ENCODE results near the gene CFAP74.

The CFAP74 gene

DNA sequence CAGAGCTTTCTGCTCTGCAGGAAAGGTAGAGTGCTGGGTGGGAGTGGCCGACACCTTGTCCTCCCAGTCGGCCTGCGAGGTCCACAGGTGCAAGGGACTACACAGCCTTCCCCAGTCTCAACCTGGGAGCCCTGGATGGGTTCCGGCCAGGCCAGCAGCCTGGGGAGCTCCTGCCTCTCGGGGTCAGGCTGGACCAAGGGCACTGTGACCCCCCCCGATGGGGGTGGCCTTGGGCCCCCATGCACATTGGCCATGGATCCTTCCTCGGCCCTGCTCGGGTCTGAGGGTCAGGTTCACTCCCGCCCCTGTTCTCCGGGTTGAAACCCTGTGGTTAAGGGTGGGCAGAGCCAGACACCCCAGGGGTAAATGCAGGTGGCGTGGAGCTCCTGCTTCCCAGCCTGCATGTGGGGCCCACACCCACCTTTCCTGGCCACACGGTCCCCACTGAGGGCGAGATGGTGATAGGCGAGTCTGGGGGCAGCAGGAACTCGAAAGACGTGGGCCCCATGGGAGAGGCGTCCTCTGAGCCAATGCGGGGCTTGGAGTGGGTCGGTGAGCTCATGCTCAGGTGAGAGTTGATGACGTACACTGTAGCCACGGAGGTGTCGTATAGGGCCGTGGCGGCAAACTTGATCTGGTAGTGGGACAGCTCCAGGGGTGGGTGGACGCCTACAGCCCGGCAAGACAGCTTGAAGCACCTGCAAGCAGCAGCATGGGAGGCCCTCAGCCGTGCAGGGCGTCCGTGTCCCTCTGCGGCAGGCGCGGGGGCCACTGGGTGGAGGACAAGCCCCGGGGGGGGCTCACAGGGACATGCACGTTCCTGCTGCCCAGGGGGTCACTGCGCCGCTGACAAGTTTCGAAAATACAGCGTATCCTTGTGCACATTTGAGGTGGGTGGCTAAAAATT is 73.7 kb downstream of the CFAP74 start:
- DNase-seq (ENCODE audit: low read depth in 2 of 2): no peak

DNA sequence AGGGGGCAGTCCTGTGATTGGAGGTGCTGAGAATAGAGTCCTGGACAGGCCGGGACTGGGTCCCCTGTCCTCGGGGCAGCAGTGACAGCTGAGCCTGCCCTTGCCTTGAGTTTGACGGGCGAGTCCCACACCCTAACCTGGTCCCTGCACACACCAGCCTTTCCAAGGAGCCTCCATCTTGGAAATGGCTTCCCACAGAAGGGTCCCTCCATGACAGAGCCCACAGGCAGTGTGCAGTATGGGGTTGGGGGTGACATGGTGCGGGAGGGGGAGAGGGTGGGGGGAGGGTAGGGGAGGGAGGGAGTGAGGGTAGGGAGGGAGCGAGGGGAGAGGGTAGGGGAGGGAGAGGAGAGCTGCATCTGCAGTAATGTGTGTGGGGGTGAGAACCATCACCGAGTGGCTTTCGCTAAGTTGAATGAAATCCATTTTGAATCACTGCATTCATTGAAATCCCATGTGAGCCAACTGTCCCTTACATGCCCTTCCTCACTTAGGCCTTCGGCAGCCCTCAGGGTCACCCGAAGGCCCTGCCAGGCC is 74.4 kb downstream of the CFAP74 start:
- DNase-seq (ENCODE audit: low read depth in 2 of 2): no peak

DNA sequence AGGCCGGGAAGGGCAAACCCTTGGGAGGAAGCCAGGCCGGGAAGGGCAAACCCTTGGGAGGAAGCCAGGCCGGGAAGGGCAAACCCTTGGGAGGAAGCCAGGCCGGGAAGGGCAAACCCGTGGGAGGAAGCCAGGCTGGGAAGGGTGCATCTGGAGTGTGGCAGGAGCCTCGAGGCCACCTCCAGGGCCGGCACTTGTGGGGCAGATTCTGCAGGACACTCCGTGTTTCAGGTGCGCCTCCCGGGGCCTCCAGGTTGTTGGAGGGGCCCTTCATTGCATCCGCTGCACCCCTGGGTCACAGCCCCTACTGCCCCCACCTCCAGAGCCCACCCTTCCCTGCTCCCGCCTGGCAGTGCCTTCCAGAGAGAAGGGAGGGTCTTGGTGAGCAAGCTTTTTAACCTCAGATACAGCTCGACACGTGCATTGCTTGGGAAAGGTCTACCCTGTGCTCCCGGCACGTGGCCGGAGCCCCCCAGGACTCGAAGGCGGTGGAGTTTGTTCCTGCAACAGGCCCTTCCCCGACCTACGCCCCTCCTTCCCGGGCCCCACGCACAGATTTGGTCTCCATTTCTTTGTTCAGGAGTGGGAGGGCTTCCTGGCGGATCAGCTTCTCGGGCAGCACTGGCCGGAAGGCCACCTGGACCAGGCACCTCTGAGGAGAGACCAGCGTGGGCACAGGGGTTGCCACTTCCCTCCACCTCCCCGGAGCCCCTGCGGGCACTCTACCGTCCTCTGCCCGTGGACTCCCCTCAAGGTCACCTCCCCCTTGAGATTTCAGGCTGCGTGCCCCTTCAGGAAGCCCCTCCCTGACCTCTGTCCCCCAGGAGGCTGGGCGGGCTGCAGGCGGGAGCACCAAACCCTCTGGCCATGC is 75.1 kb downstream of the CFAP74 start:
- DNase-seq (ENCODE audit: low read depth in 2 of 2): no peak

DNA sequence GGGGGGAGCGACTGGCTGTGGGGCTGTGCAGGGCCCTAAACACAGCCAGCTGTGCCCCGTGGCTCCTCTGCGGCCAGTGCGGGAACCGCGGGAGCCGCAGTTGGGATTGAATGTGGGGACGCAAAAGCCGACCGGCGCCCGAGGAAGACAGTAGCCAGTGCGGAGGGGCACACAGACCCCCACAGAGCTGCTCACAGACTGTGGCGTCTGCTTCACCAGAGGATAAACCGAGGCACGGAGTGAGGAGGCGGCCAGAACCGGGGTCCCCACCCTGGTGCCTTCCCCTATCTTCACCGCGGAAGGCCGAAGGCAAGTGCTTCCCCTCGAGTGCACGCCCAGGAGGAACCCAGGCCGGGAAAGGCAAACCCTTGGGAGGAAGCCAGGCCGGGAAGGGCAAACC is 75.8 kb downstream of the CFAP74 start:
- no peak for DNase-seq (ENCODE audit: low read depth in 2 of 2)

DNA sequence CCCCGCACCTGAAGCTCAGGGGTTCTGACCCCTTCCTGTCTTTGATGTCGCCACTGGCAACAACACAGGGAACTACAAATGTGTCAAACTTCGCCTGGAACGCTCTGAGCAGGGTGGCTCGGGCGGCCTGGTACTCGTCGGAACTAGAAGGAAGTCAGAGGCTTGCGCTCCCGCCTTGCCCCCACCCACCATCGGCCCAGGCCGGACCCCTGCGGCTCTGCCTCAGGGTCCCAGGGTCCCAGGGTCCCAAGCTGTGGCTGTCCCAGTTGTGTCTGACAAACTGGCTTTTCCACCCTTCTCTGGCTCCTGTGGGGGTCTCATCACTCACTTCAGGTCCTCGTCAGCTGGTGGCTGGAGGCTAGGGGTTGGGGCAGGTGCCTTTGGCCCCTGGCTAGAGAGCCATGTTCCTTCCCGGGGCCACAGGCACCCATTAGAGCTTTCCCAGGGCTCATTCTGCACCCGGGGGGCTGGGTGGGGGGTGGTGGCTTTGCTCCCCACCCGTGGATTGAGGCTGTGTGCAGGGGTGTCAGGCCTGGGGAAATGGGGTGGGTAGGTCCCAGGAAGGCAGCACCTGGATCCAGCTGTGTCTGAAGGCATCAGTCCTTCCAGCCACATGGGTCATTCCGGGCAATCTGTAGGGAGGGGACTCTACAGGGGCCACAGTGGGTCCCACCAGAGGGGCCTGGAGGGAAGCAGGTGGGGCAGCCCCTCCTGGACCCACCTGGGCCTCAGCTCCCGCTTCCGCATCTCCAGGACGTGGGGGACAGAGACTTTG is 76.5 kb downstream of the CFAP74 start:
- no peak for DNase-seq (ENCODE audit: low read depth in 2 of 2)

DNA sequence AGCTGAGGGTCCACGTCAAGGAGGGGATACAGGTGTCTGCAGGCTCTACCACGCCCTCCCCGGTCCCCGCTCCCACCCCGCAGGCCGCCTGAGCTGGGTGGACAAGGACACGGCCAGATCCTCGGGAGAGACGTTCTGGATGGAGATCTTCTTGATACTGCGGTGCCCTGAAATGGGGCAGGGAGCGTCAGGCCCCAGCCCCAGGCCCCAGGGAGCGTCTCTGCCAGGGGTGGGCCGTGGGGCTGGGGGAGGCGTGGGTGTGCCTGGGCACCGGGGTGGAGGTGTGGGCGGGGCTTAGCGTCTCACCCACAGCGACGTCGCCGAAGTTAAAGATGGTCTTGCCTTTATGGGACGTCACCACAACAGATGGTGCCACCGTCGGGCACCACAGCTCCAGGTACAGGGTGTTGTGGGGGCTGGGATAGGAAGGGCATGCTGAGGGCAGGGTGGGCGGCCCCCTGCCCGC is 77.2 kb downstream of the CFAP74 start:
- DNase-seq (ENCODE audit: low read depth in 2 of 2): no peak

DNA sequence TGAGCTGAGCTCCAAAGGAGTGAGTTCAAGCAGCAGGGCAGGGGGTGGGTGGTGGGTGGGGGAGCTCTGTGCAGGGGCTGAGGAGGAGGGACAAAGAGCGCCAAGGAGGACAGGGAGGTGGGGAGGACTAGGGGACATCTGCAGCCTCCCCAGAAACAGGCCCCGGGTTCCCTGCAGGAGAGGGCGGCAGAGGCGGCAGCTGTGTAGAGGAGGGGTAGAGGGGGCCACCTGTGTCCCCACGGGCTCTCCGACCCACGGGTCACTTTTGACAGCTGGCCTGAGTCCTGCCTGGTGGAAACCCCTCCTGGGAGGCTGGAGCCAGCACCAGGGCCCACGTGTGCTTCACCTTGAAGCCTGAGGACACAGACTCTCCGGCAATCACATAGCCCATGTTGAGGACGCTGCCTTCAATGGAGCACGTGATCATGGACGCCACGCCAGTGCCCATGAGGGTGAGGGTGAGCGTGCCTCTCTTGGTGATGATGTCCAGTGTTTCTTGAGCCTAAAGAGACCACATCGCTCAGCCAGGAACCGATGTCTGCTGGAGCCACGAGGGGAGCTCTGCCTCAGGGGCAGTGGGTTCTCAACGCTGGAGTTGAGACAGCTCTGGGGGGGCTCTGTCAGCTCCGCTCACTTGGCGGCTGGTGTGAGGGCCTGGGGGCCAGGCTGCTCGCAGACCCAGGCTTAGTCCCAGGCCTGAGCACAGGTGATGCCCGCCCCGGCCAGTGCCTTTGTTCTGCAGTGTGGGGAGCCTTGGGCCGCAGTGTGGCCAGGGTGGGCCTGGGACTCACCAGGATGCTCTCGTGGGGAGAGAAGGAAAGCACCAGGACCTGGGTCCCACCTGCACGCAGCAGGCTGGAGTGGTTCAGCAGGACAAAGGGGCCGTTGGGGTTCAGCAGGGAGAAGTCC is 77.9 kb downstream of the CFAP74 start:
- DNase-seq (ENCODE audit: low read depth in 2 of 2): no peak

DNA sequence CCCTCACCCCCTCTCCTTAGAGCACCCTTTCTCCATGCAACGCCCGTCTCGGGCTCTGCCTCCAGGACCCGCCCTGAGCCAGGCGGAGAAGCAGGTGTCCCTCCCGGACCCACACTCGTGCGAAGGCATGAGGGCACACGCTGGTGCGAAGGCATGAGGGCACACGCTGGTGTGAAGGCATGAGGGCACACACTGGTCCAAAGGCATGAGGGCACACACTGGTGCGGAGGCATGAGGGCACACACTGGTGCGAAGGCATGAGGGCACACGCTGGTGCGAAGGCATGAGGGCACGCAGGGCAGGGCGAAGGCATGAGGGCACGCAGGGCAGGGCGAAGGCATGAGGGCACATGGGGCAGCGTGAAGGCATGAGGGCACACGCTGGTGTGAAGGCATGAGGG is 78.7 kb downstream of the CFAP74 start:
- no peak for DNase-seq (ENCODE audit: low read depth in 2 of 2)

DNA sequence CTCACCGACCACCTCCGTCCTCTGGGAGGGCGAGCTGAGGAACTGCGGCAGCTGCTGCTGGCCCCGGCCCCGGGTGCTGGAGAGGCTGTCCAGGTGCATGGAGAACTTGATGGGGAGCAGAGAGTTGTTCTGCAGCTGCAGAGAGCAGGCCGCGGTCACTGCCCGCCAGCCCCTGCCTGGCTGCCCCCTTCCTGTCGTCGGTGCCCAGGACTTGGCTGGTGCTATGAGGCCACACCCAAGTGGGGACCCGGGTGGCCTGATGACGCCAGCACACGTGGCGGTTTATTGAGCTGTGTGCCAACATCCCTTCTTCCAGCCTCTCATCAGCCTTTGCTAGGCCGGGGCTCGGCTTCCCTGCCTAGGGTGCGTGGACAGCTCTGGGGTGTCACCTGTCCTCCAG is 79.2 kb downstream of the CFAP74 start:
- DNase-seq (ENCODE audit: low read depth in 2 of 2): no peak

DNA sequence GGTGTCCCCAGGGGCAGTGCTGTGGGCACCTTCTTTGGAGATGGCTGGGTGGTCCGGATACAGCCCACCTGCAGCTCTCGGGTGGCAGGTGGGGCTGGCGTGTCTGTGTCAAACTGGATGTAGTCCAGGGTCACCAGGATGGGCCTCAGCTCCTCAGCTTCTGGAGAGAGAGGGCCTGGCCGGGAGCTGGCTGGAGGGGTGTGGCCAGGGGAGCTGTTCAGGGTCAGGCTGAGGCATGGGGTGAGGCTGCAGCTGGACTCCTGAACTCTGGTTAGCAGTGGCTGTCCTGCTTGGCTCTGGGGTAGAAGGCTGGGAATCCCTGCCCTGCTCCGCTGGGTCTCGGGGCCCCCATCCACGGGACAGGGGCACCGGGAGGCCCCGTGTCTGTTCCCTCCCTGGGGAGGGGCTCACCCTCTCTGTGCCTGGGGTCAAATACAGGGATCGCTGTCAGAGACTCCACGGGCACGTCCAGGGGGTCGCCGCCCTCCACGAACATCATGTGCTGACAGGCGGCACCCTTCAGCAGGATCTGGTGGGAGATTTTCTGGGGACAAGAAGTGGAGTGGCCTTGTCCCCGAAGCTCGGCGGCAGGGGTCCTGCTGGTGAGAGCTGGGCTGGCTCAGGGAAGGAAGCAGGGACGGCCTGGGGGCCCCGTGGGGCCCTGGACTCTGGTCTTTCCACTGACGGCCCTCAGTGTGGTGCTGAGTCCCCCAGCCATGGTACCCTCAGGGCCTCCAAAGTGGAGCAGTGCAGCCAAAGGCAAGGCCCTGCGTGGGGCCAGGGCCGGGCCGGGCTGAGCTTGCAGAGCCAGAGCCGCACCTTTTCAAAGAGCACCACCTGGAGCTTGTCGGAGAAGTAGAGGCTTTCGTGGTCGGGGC is 80.4 kb downstream of the CFAP74 start:
- DNase-seq (ENCODE audit: low read depth in 2 of 2): no peak

DNA sequence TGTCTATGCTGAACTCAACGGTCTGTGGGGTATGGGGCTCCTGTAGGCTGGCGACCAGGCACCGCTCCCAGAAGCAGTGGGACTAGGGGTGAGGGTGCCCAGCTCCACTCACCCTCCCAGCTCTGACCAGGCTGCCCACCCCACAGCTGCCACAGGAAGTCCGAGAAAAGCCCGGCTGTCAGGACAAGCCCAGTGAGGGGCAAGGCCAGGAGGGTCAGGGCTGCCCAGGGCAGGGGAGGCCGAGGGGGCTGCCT is 81.0 kb downstream of the CFAP74 start:
- DNase-seq (ENCODE audit: low read depth in 2 of 2): no peak

DNA sequence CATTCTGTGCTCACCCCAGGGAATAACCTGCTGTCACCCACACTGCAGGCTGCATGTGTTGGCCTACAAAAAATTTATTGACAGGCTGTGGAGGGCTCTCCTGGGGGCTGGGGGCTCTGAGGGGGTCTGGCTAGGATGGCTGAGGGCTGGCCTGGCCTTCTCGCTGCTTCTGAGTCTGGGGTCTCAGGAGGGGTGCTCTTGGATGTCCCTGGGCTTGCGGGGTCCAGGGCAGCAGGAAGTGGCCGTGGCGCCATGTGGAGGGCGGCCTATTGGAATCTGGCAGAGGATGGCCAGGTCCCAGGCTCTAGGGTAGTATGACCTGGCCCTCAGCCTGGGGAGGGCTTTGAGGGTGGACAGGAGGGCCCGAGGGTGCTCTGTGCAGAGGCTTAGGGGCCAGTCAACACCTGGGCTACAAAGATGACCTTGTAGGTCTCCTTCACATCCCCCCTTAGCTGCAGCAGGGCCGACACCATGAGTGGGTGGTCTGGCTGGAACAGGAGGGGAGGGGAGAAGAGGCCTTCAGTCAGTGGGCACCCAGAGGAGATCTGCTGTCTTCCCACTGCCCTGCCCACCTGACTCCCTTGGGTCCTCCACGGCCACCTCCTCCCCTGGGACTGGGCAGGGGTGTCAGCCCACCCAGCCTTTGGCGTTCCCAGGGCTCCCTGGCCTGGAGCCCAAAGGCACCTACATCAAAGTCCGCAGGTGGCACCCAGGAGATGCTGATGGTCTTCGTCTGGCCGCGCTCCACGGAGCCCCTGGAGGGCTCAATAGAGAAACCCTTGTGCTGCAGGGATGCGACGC is 81.5 kb downstream of the CFAP74 start:
- DNase-seq (ENCODE audit: low read depth in 2 of 2): no peak

DNA sequence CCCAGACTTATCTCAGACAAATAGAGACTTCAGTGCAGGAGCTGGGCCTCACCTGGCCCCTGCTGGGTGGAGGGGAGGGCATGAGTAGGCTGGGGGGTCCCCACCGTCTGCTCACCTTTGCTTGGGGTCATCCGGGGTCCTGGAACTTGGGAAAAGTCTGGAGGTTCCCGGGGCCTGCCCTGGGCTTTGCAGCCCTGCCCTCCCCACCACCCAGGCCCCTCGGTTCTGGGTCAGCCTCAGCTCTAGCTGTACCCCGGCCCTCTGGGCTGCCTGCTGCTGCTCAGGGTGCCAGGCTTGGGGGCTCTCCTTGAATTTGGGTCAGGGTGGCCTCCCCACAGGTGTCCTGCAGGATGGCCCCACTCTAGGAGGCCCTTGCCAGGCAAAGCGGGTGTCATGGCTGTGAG is 82.1 kb downstream of the CFAP74 start:
- no peak for DNase-seq (ENCODE audit: low read depth in 2 of 2)

DNA sequence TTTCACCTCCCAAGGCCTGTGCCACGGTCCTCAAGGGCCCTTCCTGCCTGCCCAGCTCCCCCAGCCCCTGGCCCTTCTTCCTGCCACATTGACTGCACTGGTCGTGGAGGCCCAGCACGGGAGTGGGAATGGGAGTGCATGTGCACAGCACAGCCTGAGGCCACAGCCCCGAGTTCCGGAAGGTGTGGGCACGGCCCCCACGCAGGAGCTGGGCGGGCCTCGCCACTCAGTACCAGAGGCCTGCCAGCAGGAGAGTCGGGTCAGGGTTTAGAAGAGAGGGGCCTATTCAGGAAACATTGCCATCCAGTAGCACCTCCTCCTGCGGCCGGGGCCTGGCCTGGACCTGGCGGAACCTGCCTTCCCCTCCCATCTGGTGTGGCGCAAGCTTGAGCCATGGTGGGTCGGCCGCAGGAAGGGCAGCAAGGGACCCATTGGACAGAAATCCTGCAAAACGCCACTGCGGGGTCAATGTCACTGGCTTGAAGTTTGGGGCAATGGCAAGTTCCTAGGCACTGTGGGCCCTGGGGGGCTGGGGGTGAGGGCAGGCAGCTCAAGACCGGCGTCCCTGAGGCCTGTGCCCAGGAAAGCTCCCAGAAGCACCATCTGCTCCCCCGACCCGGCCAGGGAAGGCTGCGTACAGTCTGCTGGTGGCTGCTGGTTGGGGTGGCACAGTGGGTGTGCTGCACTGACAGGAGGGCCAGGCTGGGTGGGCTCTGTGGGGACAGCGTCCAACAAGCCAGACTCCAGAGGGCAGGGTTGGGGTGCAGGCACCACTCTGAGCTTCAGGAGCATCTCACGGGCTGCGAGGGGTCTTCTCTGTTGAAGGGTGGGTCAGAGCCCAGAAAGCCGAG is 82.8 kb downstream of the CFAP74 start:
- no peak for DNase-seq (ENCODE audit: low read depth in 2 of 2)

DNA sequence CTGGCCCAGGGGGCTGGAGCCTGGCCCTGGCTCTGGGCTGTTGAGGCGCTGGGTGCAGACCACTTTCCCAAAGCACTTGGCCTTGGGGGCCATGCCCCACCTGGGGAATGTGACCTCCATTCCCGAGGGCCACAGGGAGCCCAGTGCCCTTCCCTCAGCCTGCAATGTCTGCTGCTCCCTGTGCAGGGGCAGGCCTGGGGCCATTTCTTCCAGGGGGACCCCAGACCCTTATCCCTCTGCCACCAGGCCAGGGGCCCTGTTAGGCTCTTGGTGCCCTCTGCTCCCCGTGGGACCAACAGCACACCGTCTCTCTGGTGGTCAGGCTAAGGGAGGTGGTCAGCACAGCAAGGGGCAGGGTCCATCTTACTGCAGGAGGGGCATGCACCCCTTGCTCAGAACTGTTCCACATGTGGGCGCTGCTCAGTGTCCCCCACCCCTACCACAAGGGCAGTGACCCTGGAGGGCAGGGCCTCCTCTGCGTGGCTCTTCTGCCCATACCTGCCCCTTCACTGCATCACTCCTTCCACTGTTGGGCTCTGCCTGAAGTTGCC is 83.5 kb downstream of the CFAP74 start:
- no peak for DNase-seq (ENCODE audit: low read depth in 2 of 2)

DNA sequence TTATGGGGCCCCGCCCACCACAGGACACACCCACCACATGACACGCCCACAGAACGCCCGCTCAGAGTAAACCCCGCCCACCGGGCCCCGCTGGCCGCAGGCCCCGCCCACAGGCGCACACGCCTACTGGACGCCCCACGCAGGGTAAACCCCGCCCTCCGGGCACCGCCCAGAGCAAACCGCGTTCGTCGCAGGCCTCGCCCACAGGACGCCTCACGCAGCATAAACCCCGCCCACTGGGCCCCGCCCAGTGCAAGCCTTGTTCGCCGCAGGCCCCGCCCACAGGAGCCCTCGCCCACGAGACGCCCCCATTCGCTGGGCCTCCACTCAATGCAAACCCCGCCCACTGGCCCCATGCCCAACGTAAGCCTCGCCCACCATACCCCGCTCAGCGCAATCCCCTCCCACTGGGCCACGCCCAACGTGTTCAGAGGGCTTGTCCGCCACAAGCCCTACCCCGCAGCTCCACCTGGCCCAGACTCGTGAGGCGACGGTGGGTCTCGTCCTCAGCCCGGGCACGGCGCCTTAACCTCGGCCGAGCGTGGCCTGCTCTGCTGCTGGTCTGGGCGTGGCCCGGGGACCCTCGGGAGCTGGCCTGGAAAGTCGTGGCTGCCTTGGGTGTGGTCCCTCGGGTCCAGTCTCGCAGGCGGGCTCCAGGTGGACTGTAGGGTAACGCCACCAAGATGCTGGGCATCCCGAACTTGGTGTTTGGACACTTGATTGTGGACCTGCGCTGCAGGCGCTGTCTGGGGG is 84.1 kb downstream of the CFAP74 start:
- peak; percentile 97 to 99 for DNase-seq (ENCODE audit: low read depth in 2 of 2)

DNA sequence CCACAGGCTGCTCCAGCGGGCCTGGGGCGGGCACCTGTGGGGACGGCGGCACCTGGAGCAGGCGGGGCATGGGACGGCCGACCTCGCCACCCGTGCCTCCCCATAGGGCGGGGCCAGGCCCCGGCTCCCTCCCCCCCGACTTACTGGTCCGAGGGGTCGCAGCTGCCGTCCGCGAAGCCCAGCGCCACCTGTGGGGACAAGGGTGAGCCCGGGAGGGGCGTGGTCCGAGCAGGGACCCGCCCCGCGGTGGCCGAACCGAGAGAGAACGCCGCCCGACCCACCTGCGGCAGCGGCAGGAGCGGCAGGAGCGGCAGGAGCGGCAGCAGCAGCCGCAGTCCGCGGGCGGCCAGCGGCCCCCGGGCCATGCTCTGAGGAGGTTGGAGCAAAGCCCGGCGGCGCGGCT is 84.7 kb downstream of the CFAP74 start, which contains the start of gene TMEM52:
Gene TMEM52 (minus strand): TSS at position 379 of the 403 bp plus-strand sequence. CDS start 14 bp downstream, at position 365.
- DNase-seq (ENCODE audit: low read depth in 2 of 2): no peak
